Astrocyte of the spinal cord (primary cell): ENCODE data around the gene CCL20.

Experiments used
- DNase-seq: peaks from one replicate; pipeline ENCODE4 v3.0.0; 2011; ENCODE audit warnings: low read depth, low spot score
- H3K4me3 ChIP-seq: 2 replicates; pipeline ENCODE4 v1.5.1; 2011; ENCODE audit warnings: low read depth, mild to moderate bottlenecking, low read length, moderate library complexity
- in situ Hi-C: cut with HindIII; loops from 2 replicates; pipeline ENCODE4 v1.10.0; 2017; ENCODE audit warnings: low sequenced_read_pairs
- TF ChIP-seq, protein P1 (sequence below): IDR thresholded peaks from 2 replicates; pipeline ENCODE4 v1.5.1; 2012; ENCODE audit warnings: low read depth, mild to moderate bottlenecking, low read length, inconsistent platforms

CCL20 gene

GRCh38 chr2:227774011-227774624 lies 39.5 kb upstream of the CCL20 start:
- TF ChIP-seq, protein P1, sequence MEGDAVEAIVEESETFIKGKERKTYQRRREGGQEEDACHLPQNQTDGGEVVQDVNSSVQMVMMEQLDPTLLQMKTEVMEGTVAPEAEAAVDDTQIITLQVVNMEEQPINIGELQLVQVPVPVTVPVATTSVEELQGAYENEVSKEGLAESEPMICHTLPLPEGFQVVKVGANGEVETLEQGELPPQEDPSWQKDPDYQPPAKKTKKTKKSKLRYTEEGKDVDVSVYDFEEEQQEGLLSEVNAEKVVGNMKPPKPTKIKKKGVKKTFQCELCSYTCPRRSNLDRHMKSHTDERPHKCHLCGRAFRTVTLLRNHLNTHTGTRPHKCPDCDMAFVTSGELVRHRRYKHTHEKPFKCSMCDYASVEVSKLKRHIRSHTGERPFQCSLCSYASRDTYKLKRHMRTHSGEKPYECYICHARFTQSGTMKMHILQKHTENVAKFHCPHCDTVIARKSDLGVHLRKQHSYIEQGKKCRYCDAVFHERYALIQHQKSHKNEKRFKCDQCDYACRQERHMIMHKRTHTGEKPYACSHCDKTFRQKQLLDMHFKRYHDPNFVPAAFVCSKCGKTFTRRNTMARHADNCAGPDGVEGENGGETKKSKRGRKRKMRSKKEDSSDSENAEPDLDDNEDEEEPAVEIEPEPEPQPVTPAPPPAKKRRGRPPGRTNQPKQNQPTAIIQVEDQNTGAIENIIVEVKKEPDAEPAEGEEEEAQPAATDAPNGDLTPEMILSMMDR, result no peak
- no peak overlapping the region for H3K4me3 ChIP-seq
- DNase-seq, result no peak
- in situ Hi-C loops, result no loop called here

GRCh38 chr2:227774895-227775842 lies 38.5 kb upstream of the CCL20 start:
- DNase-seq, result no peak
- TF ChIP-seq, protein P1, result no peak
- in situ Hi-C loops, result no loop called here
- no peak overlapping the region for H3K4me3 ChIP-seq

DNA sequence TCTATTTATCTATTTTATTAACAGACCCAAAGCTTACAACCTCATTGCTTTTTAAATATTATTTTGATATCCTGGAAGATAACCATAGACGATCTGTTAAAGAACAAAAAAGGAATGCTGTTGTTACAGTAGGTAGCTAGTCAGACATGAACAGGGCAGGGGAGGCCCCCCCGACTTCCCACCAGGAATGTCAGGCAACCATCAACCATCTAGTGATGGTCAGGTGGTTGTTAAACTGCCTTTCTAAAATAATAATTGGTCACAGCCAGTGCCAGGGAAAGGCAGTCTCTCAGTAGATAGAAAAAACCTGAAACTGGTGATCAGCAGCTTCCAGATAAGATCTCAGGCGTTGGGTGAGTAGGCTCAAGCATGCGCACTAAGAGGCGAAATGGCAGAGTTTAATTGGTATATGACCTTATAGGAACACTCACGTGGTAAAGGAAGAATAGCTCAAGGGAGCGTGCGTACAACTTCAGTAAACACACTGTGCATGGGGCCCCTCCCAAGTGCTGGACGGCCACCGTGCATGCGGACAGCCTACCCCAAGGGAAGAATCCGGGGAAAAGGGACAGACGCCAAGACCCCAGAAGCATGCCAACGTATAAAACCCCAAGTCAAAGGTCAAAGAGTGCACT lies 32.5 kb upstream of the CCL20 start:
- no peak overlapping the region for H3K4me3 ChIP-seq
- DNase-seq, result no peak
- in situ Hi-C loops, result no loop called here
- TF ChIP-seq, protein P1, result no peak

DNA sequence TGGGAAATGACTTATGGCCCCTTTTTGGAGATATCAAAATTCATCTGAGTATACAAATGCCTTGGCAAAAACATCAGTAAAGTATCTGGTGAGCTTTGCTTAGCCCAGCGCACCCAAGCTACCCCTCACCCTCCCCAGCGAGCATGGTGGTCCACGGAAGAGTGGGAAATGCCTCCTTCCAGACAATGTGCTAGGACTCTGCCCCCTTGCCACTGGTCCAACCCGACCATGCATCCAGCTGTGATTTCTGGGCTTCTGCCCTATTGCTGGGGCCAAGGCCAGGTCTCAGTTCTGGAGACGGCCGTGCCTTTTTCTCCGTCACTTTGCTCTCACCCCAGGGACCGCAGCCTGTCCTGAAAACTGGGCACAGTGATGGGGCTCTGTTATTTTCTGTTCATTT lies 31.8 kb upstream of the CCL20 start:
- TF ChIP-seq, protein P1, result no peak
- no peak overlapping the region for H3K4me3 ChIP-seq
- DNase-seq, result no peak
- in situ Hi-C loops, result no loop called here

DNA sequence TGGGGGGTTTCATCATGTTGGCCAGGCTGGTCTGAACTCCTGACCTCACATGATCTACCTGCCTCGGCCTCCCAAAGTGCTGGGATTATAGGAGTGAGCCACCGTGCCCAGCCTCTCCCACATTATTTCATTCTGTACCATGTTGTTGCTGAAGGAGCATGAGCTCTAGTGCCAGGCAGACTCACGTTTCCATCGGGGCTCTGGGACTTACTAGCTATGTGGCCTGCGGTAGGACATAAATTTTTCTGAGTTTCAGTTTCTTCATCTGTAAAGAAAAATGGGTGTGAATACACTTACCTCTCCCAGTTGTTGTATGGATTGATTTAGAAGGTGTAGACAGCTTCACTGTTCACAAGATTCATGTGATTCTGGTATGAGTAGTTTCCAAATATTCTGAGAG lies 30.8 kb upstream of the CCL20 start:
- H3K4me3 ChIP-seq, result no peak overlapping the region
- no peak for DNase-seq
- in situ Hi-C loops, result no loop called here
- TF ChIP-seq, protein P1, result no peak

- in situ Hi-C loops, result no loop called here
- no peak for DNase-seq
- TF ChIP-seq, protein P1, result no peak
- no peak overlapping the region for H3K4me3 ChIP-seq
Measured at GRCh38 chr2:227783404-227784138, 30.1 kb upstream of the CCL20 start.
